Suprapubic skin (tissue), 4 donors: ENCODE measurements around the gene OR4N5. TPM values are rescaled to one million over a fixed set of nuclear protein-coding genes. Genes with fewer than 3 reads are reported as not detected.

Experiments
- DNase-seq, 2 donors: peaks; one replicate each; pipeline ENCODE4 v3.0.0-alpha.2; 2019; ENCODE audit warnings: low spot score in 2 of 2
- H3K27ac ChIP-seq: fragments of 200-600 bp; sonication (generic); one replicate; pipeline ENCODE4 v1.5.1; 2019
- H3K27me3 ChIP-seq: fragments of 200-600 bp; sonication (generic); one replicate; pipeline ENCODE4 v1.5.1; 2019
- H3K36me3 ChIP-seq: fragments of 200-600 bp; sonication (generic); one replicate; pipeline ENCODE4 v1.5.1; 2019
- H3K4me1 ChIP-seq: fragments of 200-600 bp; sonication (generic); one replicate; pipeline ENCODE4 v1.5.1; 2019
- H3K4me3 ChIP-seq: fragments of 200-600 bp; sonication (generic); one replicate; pipeline ENCODE4 v1.5.1; 2019; ENCODE audit warnings: mild to moderate bottlenecking
- H3K9me3 ChIP-seq: fragments of 200-600 bp; sonication (generic); one replicate; pipeline ENCODE4 v1.5.1; 2019
- CTCF ChIP-seq, 2 donors: fragments of 200-600 bp in 1 of 2; fragments of 450-650 bp in 1 of 2; sonication (generic) in 1 of 2; IDR thresholded peaks; one replicate each; pipeline ENCODE4 v1.5.1; 2016 to 2019; ENCODE audit warnings: antibody characterized with exemption in 2 of 2, mild to moderate bottlenecking in 1 of 2, moderate library complexity in 1 of 2
- EP300 ChIP-seq: sonication (generic); formaldehyde crosslinking; IDR thresholded peaks from one replicate; pipeline ENCODE4 v1.6.1; 2017; ENCODE audit warnings: antibody characterized with exemption
- POLR2A ChIP-seq, 2 donors: fragments of 450-650 bp; IDR thresholded peaks; one replicate each; pipeline ENCODE4 v1.6.1; 2017; ENCODE audit warnings: antibody characterized with exemption in 2 of 2, mild to moderate bottlenecking in 2 of 2, moderate library complexity in 2 of 2
- POLR2AphosphoS5 ChIP-seq, 3 donors: sonication (generic); formaldehyde crosslinking; IDR thresholded peaks; one replicate each; pipeline ENCODE4 v1.6.1; 2017; ENCODE audit warnings: antibody characterized with exemption in 3 of 3
- WGBS: methylation state at CpG from one replicate; pipeline ENCODE4 v1.1.5; 2018; 5-methylcytosine and 5-hydroxymethylcytosine counted together
- total RNA-seq, 4 donors: library from RNA; depleted of rRNA; stranded (reverse); fragments of >200 nt; gene quantifications; one replicate each; pipeline ENCODE4 v1.1.0, GENCODE V29; 2016

OR4N5 gene
- total RNA-seq, 4 donors from 2014 or later: not detected

- Histone ChIP-seq H3K27ac (no peak overlapping the region), H3K4me1 (no peaks in the 10 kb centered on the region), H3K27me3 (no peaks in the 10 kb centered on the region), H3K4me3 (no peak overlapping the region), H3K9me3 (no peaks in the 10 kb centered on the region), H3K36me3 (no peaks in the 10 kb centered on the region)
- WGBS: 74% methylated on average over 3 of the region's 3 CpGs
- TF ChIP-seq POLR2AphosphoS5 (IDR thresholded peaks at IDR 0.05): no peak
- DNase-seq: no peak
These were observed 26.3 kb upstream of the OR4N5 start for GRCh38 chr14:20112321-20112720.

GRCh38 chr14:20116748-20117147 lies 21.9 kb upstream of the OR4N5 start:
- Histone ChIP-seq H3K9me3 (no peaks in the 10 kb centered on the region), H3K4me1 (no peaks in the 10 kb centered on the region), H3K27me3 (no peaks in the 10 kb centered on the region), H3K4me3 (no peak overlapping the region), H3K36me3 (no peaks in the 10 kb centered on the region), H3K27ac (no peak overlapping the region)
- 62% methylated on average over 1 of the region's 1 CpG for WGBS
- DNase-seq: no peak
- TF ChIP-seq POLR2A (IDR thresholded peaks at IDR 0.05) (no peak), POLR2AphosphoS5 (IDR thresholded peaks at IDR 0.05) (no peak), CTCF (IDR thresholded peaks at IDR 0.05) (no peak), EP300 (no peak)

GRCh38 chr14:20118795-20119194 lies 19.8 kb upstream of the OR4N5 start:
- no peak overlapping the region for H3K4me3 ChIP-seq

GRCh38 chr14:20143911-20144310 lies 5.3 kb downstream of the OR4N5 start:
- TF ChIP-seq EP300 (no peak), POLR2AphosphoS5 (IDR thresholded peaks at IDR 0.05) (no peak), CTCF (IDR thresholded peaks at IDR 0.05) (no peak), POLR2A (IDR thresholded peaks at IDR 0.05) (no peak)
- H3K9me3 ChIP-seq: no peaks in the 10 kb centered on the region

More at GRCh38 chr14:20118795-20119194, 19.8 kb upstream of the OR4N5 start:
- Histone ChIP-seq H3K4me1 (no peaks in the 10 kb centered on the region), H3K27me3 (no peaks in the 10 kb centered on the region), H3K27ac (no peak overlapping the region), H3K9me3 (no peaks in the 10 kb centered on the region), H3K36me3 (no peaks in the 10 kb centered on the region)
- 82% methylated on average over 5 of the region's 5 CpGs for WGBS
- TF ChIP-seq POLR2A (IDR thresholded peaks at IDR 0.05) (no peak), POLR2AphosphoS5 (IDR thresholded peaks at IDR 0.05) (no peak), EP300 (no peak), CTCF (IDR thresholded peaks at IDR 0.05) (no peak)
- DNase-seq: no peak

GRCh38 chr14:20144820-20145219 lies 6.2 kb downstream of the OR4N5 start:
- DNase-seq: no peak
- 70% methylated on average over 1 of the region's 1 CpG for WGBS
- TF ChIP-seq CTCF (IDR thresholded peaks at IDR 0.05): no peak
- TF ChIP-seq EP300: no peak
- TF ChIP-seq POLR2A (IDR thresholded peaks at IDR 0.05): no peak
- no peak for TF ChIP-seq POLR2AphosphoS5 (IDR thresholded peaks at IDR 0.05)

More at GRCh38 chr14:20143911-20144310, 5.3 kb downstream of the OR4N5 start:
- H3K4me1 ChIP-seq: no peaks in the 10 kb centered on the region
- H3K27ac ChIP-seq: no peak overlapping the region
- DNase-seq: no peak
- WGBS: 31% methylated on average over 7 of the region's 7 CpGs
- H3K4me3 ChIP-seq: no peak overlapping the region
- no peaks in the 10 kb centered on the region for H3K36me3 ChIP-seq
- H3K27me3 ChIP-seq: no peaks in the 10 kb centered on the region

GRCh38 chr14:20164462-20164861 lies 25.8 kb downstream of the OR4N5 start:
- H3K36me3 ChIP-seq: no peaks in the 10 kb centered on the region
- TF ChIP-seq EP300 (no peak), POLR2A (IDR thresholded peaks at IDR 0.05) (no peak), POLR2AphosphoS5 (IDR thresholded peaks at IDR 0.05) (no peak), CTCF (IDR thresholded peaks at IDR 0.05) (no peak)
- no peak for DNase-seq
- H3K27ac ChIP-seq: no peak overlapping the region
- peaks cover 16% of the 10 kb centered on the region for H3K9me3 ChIP-seq
- no peak overlapping the region for H3K4me3 ChIP-seq
- no peaks in the 10 kb centered on the region for H3K27me3 ChIP-seq
- H3K4me1 ChIP-seq: no peaks in the 10 kb centered on the region

More at GRCh38 chr14:20144820-20145219, 6.2 kb downstream of the OR4N5 start:
- H3K9me3 ChIP-seq: no peaks in the 10 kb centered on the region
- H3K4me1 ChIP-seq: no peaks in the 10 kb centered on the region
- H3K27me3 ChIP-seq: no peaks in the 10 kb centered on the region
- H3K36me3 ChIP-seq: no peaks in the 10 kb centered on the region
- H3K4me3 ChIP-seq: no peak overlapping the region
- H3K27ac ChIP-seq: no peak overlapping the region
